IPS DF 6.9 (cell line): ENCODE data around the gene IQGAP2.
A peak's percentile ranks its signal among the peaks of the same experiment; 100 is the strongest.
"Not testable (repeated sequence)": the region's sequence is repeated elsewhere in the genome, so short reads cannot be mapped to it uniquely, and the experiment has no call there.

Experiments
- DNase-seq: peaks from one replicate; pipeline ENCODE4 v3.0.0-alpha.2; 2013; ENCODE audit warnings: low read depth, low spot score
- H3K27ac ChIP-seq: one replicate; pipeline ENCODE4 v1.5.1; 2013; ENCODE audit warnings: low read length, control low read depth
- H3K27me3 ChIP-seq: 2 replicates; pipeline ENCODE4 v1.6.1; 2013; ENCODE audit warnings: mild to moderate bottlenecking, low read length; ENCODE audit not compliant: control insufficient read depth, insufficient read depth
- H3K36me3 ChIP-seq: 2 replicates; pipeline ENCODE4 v1.6.1; 2013; ENCODE audit warnings: low read length; ENCODE audit not compliant: control insufficient read depth, insufficient read depth
- H3K4me1 ChIP-seq: 2 replicates; pipeline ENCODE4 v1.6.1; 2013; ENCODE audit warnings: low read length; ENCODE audit not compliant: control insufficient read depth, insufficient read depth
- H3K4me3 ChIP-seq: 2 replicates; pipeline ENCODE4 v1.5.1; 2013; ENCODE audit warnings: mild to moderate bottlenecking, low read length
- H3K9me3 ChIP-seq: 2 replicates; pipeline ENCODE4 v1.6.1; 2013; ENCODE audit warnings: low read length, inconsistent platforms; ENCODE audit not compliant: control insufficient read depth, insufficient read depth
- WGBS: extraction: QIAGEN DNeasy Blood & Tissue Kit; methylation state at CpG from one replicate; pipeline ENCODE4 v1.1.7; 2013; ENCODE audit warnings: mixed read lengths, missing lambda C conversion rate; ENCODE audit not compliant: insufficient read length, insufficient coverage; 5-methylcytosine and 5-hydroxymethylcytosine counted together

Gene IQGAP2

GRCh38 chr5:76415855-76416254 is 12.8 kb downstream of the IQGAP2 start:
- Histone ChIP-seq H3K27ac (no peak overlapping the region), H3K36me3 (no peaks in the 10 kb centered on the region), H3K4me1 (peaks cover 1% of the 10 kb centered on the region; the same call in 1 of the 2 replicates), H3K4me3 (no peak overlapping the region), H3K9me3 (no peaks in the 10 kb centered on the region), H3K27me3 (no peaks in the 10 kb centered on the region)
- no peak for DNase-seq
- no CpG with 5 or more reads among the region's 2 CpGs for WGBS

GRCh38 chr5:76419597-76420298 is 16.7 kb downstream of the IQGAP2 start:
- WGBS: no CpG with 5 or more reads among the region's 1 CpG
- no peaks in the 10 kb centered on the region for H3K9me3 ChIP-seq
- H3K4me1 ChIP-seq: no peaks in the 10 kb centered on the region
- H3K27me3 ChIP-seq: no peaks in the 10 kb centered on the region
- no peak overlapping the region for H3K4me3 ChIP-seq
- H3K27ac ChIP-seq: no peak overlapping the region
- H3K36me3 ChIP-seq: no peaks in the 10 kb centered on the region
- no peak for DNase-seq

GRCh38 chr5:76422227-76422626 is 19.1 kb downstream of the IQGAP2 start:
- H3K4me3 ChIP-seq: no peak overlapping the region
- no peaks in the 10 kb centered on the region for H3K27me3 ChIP-seq
- WGBS: no CpG with 5 or more reads among the region's 4 CpGs
- DNase-seq: no peak
- H3K27ac ChIP-seq: no peak overlapping the region
- no peaks in the 10 kb centered on the region for H3K36me3 ChIP-seq
- peaks cover 9% of the 10 kb centered on the region; the same call in 1 of the 2 replicates for H3K4me1 ChIP-seq
- no peaks in the 10 kb centered on the region for H3K9me3 ChIP-seq

GRCh38 chr5:76422742-76423141 is 19.7 kb downstream of the IQGAP2 start:
- no peaks in the 10 kb centered on the region for H3K27me3 ChIP-seq
- no CpG with 5 or more reads among the region's 3 CpGs for WGBS
- no peak overlapping the region for H3K4me3 ChIP-seq
- H3K27ac ChIP-seq: no peak overlapping the region
- no peaks in the 10 kb centered on the region for H3K36me3 ChIP-seq
- H3K9me3 ChIP-seq: no peaks in the 10 kb centered on the region
- no peak for DNase-seq
- peaks cover 13% of the 10 kb centered on the region for H3K4me1 ChIP-seq

- no peak for DNase-seq
- no peak overlapping the region for H3K4me3 ChIP-seq
- H3K27me3 ChIP-seq: no peaks in the 10 kb centered on the region
- H3K36me3 ChIP-seq: no peaks in the 10 kb centered on the region
- H3K27ac ChIP-seq: no peak overlapping the region
- H3K4me1 ChIP-seq: peaks cover 14% of the 10 kb centered on the region
- WGBS: no CpG with 5 or more reads among the region's 4 CpGs
- H3K9me3 ChIP-seq: no peaks in the 10 kb centered on the region
Observed at GRCh38 chr5:76425146-76425545, 22.1 kb downstream of the IQGAP2 start.

GRCh38 chr5:76425928-76426804 is 23.1 kb downstream of the IQGAP2 start:
- Histone ChIP-seq H3K9me3 (no peaks in the 10 kb centered on the region), H3K27ac (peak overlapping the region; percentile 24), H3K4me1 (peaks cover 14% of the 10 kb centered on the region), H3K4me3 (no peak overlapping the region), H3K27me3 (no peaks in the 10 kb centered on the region), H3K36me3 (no peaks in the 10 kb centered on the region)
- DNase-seq: peak; percentile 27
- WGBS: no CpG with 5 or more reads among the region's 12 CpGs

GRCh38 chr5:76427206-76428140 is 24.4 kb downstream of the IQGAP2 start:
- peaks cover 14% of the 10 kb centered on the region for H3K4me1 ChIP-seq

GRCh38 chr5:76428550-76428949 is 25.5 kb downstream of the IQGAP2 start:
- H3K27ac ChIP-seq, H3K36me3 ChIP-seq, H3K9me3 ChIP-seq, DNase-seq, H3K4me3 ChIP-seq, H3K27me3 ChIP-seq: not testable (repeated sequence)
- H3K4me1 ChIP-seq: peaks cover 14% of the 10 kb centered on the region
- WGBS: no CpG with 5 or more reads among the region's 6 CpGs

More at GRCh38 chr5:76427206-76428140, 24.4 kb downstream of the IQGAP2 start:
- H3K27me3 ChIP-seq: no peaks in the 10 kb centered on the region
- H3K4me3 ChIP-seq: no peak overlapping the region
- no CpG with 5 or more reads among the region's 14 CpGs for WGBS
- H3K27ac ChIP-seq: no peak overlapping the region
- no peak for DNase-seq
- no peaks in the 10 kb centered on the region for H3K36me3 ChIP-seq
- no peaks in the 10 kb centered on the region for H3K9me3 ChIP-seq

GRCh38 chr5:76433261-76433660 is 30.2 kb downstream of the IQGAP2 start:
- DNase-seq: no peak
- H3K4me3 ChIP-seq: no peak overlapping the region
- no peaks in the 10 kb centered on the region for H3K27me3 ChIP-seq
- H3K27ac ChIP-seq: no peak overlapping the region
- no peaks in the 10 kb centered on the region for H3K4me1 ChIP-seq
- H3K9me3 ChIP-seq: no peaks in the 10 kb centered on the region
- H3K36me3 ChIP-seq: no peaks in the 10 kb centered on the region
- WGBS: 100% methylated on average over 1 of the region's 1 CpG

- not testable (repeated sequence) for H3K36me3 ChIP-seq, H3K27me3 ChIP-seq, H3K4me1 ChIP-seq, H3K27ac ChIP-seq, H3K9me3 ChIP-seq, DNase-seq, H3K4me3 ChIP-seq
- WGBS: no CpG with 5 or more reads among the region's 3 CpGs
Observed at GRCh38 chr5:76437507-76437906, 34.4 kb downstream of the IQGAP2 start.
